Esophagus squamous epithelium (tissue), 4 donors: ENCODE data around the gene FAM120AOS.

Source experiments
- POLR2A ChIP-seq, 4 donors: fragments of 450-650 bp; IDR thresholded peaks; one replicate each; pipeline ENCODE4 v1.6.1; 2017; ENCODE audit warnings: antibody characterized with exemption in 4 of 4, mild to moderate bottlenecking in 4 of 4, moderate library complexity in 3 of 4
- TF ChIP-seq, protein P1 (sequence below), 6 experiments: fragments of 450-650 bp in 4 of 6; fragments of 200-600 bp in 2 of 6; sonication (generic) in 2 of 6; IDR thresholded peaks; one replicate each; pipeline ENCODE4 v1.5.1; 2016 to 2019; ENCODE audit warnings: antibody characterized with exemption in 6 of 6, mild to moderate bottlenecking in 4 of 6, moderate library complexity in 4 of 6

DNA sequence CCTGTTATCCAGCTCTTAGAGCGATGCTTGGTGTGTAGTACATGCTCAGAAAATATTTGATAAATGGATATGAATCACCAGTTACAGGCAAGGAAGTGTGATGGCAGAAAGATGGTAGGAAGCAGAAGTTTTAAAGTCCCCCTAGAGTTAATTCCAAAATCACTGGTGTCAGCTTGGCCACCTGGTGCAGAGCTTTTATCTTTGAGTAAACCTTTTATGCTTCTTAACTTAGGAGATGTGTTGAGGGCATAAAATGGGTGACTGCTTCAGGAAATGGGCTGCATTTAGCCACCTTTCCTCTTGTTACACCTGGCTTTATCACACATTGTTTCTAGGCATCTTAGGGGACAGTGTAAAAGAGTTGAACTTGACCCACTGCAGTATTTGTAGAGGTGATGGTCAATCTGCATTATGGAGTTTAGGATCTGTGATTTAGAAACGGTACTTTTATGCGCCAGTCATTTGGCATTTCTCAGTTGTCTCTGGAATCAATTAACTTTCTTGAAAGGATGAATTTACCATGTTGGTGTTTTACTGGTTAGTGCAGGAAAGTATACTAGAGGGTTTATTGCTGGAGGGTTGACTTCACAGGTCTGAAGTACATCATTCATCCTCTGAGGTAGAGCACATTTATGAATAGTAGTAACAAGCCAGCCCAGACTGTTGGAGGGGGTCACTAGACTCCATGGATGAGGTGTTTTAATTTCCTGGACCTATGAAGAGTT is 7.5 kb upstream of the FAM120AOS start:
- TF ChIP-seq, protein P1, sequence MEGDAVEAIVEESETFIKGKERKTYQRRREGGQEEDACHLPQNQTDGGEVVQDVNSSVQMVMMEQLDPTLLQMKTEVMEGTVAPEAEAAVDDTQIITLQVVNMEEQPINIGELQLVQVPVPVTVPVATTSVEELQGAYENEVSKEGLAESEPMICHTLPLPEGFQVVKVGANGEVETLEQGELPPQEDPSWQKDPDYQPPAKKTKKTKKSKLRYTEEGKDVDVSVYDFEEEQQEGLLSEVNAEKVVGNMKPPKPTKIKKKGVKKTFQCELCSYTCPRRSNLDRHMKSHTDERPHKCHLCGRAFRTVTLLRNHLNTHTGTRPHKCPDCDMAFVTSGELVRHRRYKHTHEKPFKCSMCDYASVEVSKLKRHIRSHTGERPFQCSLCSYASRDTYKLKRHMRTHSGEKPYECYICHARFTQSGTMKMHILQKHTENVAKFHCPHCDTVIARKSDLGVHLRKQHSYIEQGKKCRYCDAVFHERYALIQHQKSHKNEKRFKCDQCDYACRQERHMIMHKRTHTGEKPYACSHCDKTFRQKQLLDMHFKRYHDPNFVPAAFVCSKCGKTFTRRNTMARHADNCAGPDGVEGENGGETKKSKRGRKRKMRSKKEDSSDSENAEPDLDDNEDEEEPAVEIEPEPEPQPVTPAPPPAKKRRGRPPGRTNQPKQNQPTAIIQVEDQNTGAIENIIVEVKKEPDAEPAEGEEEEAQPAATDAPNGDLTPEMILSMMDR (IDR thresholded peaks at IDR 0.05) = no peak
- no peak for TF ChIP-seq POLR2A (IDR thresholded peaks at IDR 0.05)
